Chondrocyte (in vitro differentiated cells): ENCODE measurements around the gene PTGR2. TPM values are rescaled to one million over a fixed set of nuclear protein-coding genes. Genes with fewer than 3 reads are reported as not detected.
"Not testable (repeated sequence)": the region's sequence is repeated elsewhere in the genome, so short reads cannot be mapped to it uniquely, and the experiment has no call there.

Experiments
- DNase-seq: peaks from one replicate; pipeline ENCODE4 v3.0.0; 2021; ENCODE audit warnings: mixed read lengths, low spot score
- H3K27ac Mint-ChIP-seq: one replicate; pipeline ENCODE4 v1.8.0; 2021; ENCODE audit warnings: mild to moderate bottlenecking, moderate library complexity, mixed read lengths; ENCODE audit not compliant: unreplicated experiment
- H3K27me3 Mint-ChIP-seq: 2 replicates; pipeline ENCODE4 v1.8.0; 2021; ENCODE audit warnings: low read depth, mixed read lengths
- H3K36me3 Mint-ChIP-seq: 2 replicates; pipeline ENCODE4 v1.8.0; 2021; ENCODE audit warnings: low read depth, mixed read lengths
- H3K4me1 Mint-ChIP-seq: 2 replicates; pipeline ENCODE4 v1.8.0; 2021; ENCODE audit warnings: low read depth, mild to moderate bottlenecking, mixed read lengths
- H3K4me3 Mint-ChIP-seq: one replicate; pipeline ENCODE4 v1.8.0; 2021; ENCODE audit warnings: mild to moderate bottlenecking, moderate library complexity, mixed read lengths; ENCODE audit not compliant: unreplicated experiment
- H3K9me3 Mint-ChIP-seq: 2 replicates; pipeline ENCODE4 v1.8.0; 2021; ENCODE audit warnings: low read depth, mixed read lengths
- CTCF ChIP-seq: fragments of 200-600 bp; sonication (generic); IDR thresholded peaks from 2 replicates; pipeline ENCODE4 v1.5.0; 2021; ENCODE audit warnings: antibody characterized with exemption, mild to moderate bottlenecking, moderate library complexity
- total RNA-seq: library from RNA; stranded (reverse); gene quantifications from 3 replicates; pipeline ENCODE4 v1.2.1, GENCODE V29; 2021

Gene PTGR2
- total RNA-seq, 1 donor from 2014 or later, result 2.1 TPM

DNA sequence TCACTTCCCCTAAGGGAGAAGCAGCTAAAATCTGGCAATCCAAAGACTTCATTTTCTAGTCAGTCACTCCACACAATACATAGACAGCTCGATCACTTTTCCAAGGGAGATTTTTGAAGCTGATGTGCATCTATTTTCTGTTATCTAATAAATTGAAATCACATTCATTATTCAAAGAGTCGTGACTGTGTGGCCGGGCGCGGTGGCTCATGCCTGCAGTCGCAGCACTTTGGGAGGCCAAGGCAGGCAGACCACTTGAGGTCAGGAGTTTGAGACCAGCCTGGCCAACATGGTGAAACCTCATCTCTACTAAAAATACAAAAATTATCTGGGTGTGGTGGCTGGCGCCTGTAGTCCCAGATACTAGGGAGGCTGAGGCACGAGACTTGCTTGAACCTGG, 27.1 kb upstream of the PTGR2 start:
- Mint-ChIP-seq H3K36me3 (no peaks in the 10 kb centered on the region), H3K27me3 (no peaks in the 10 kb centered on the region), H3K4me3 (no peak overlapping the region), H3K4me1 (peaks cover 26% of the 10 kb centered on the region), H3K9me3 (peaks cover 6% of the 10 kb centered on the region), H3K27ac (no peak overlapping the region)
- DNase-seq, result peak; percentile 43
- TF ChIP-seq CTCF, result no peak

DNA sequence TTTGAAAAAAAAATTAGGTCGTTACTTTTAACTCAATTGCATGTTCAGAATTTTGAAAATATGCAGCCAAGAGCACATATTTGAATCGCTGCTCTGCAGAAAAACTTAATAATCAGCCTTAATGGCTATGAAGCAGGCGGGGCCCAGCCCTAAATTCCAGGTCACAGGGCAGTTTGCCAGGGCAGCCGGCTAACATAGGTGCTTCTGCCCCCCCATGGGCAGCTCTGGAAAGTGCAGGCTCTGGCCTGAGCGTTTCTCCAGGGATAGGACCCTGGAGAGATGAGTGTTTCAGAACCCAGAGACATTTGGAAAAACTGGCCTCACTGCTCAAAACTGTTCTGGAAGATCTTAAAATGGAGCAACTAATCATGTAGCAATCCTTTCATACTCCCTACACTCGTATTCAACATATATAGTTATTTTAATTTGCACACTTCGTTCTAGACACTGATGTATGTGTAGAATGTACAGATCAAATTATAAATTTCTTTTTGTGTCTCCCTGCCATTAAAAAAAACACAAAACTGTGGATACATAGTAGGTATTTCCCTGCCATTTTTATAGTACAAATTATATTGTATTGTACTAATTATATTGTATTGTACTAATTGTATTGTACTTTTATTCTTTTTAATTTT, 26.0 kb upstream of the PTGR2 start:
- Mint-ChIP-seq H3K4me3 (no peak overlapping the region), H3K27me3 (no peaks in the 10 kb centered on the region), H3K27ac (peak overlapping the region; percentile 1), H3K4me1 (peaks cover 33% of the 10 kb centered on the region), H3K36me3 (no peaks in the 10 kb centered on the region), H3K9me3 (peaks cover 6% of the 10 kb centered on the region)
- peak; percentile 81 for DNase-seq
- TF ChIP-seq CTCF, result peak; percentile 90

GRCh38 chr14:73827190-73827589, 24.4 kb upstream of the PTGR2 start:
- not testable (repeated sequence) for H3K36me3 Mint-ChIP-seq, H3K4me3 Mint-ChIP-seq, H3K9me3 Mint-ChIP-seq, H3K27me3 Mint-ChIP-seq, H3K27ac Mint-ChIP-seq
- peak; percentile 8 for DNase-seq
- peaks cover 33% of the 10 kb centered on the region for H3K4me1 Mint-ChIP-seq
- peak; percentile 70 for TF ChIP-seq CTCF

- no peak for DNase-seq
- peak overlapping the region; percentile 59 for H3K27ac Mint-ChIP-seq
- no peak overlapping the region for H3K4me3 Mint-ChIP-seq
- no peaks in the 10 kb centered on the region for H3K9me3 Mint-ChIP-seq
- peaks cover 41% of the 10 kb centered on the region for H3K4me1 Mint-ChIP-seq
- TF ChIP-seq CTCF, result no peak
- H3K27me3 Mint-ChIP-seq, result no peaks in the 10 kb centered on the region
- H3K36me3 Mint-ChIP-seq, result no peaks in the 10 kb centered on the region
Observed at GRCh38 chr14:73829071-73829470, 22.6 kb upstream of the PTGR2 start.

DNA sequence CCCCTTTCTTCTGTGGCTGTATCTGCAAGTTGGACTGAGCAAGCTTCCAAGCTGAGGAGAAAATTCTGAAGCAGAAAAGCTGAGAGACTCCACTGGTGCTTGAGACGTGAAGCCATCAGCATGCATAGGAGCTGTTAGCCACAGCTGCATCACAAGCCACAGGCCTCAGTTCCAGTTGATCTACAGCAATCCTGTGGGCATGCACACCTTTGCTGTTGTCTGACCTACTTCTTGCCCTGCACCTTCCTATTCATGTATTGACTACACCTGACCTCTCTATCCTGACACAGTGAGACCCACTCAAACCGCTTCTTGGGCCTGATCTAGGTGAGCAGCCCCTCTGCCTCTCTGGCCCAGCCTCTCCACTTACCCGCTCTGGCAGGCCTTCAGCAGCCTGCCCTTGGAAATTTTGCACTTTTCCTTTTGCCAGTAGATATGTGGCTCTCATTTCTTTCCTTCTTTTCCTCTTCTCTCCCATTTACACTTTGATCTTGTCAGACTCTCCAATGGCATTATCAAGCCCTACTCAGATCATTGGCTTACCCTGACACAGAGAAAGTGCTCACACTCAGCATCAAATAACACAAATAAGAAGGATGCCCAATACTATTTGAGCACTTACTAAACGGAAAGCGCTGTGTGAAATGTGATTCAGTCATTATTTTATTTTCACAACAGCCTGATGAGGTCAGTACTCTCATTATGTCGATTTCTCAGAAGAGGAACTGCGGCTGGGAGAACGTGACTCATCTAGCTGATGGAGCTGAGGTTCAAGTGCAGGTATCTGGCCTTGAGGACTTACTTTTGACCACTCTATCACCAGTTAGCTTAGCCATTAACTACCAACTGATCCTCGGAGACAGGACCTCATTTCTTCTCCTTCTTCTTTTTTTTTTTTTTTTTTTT, 21.9 kb upstream of the PTGR2 start:
- Mint-ChIP-seq H3K4me1 (peaks cover 42% of the 10 kb centered on the region), H3K27me3 (no peaks in the 10 kb centered on the region), H3K27ac (peak overlapping the region; percentile 78), H3K4me3 (no peak overlapping the region), H3K36me3 (no peaks in the 10 kb centered on the region), H3K9me3 (no peaks in the 10 kb centered on the region)
- peak; percentile 22 for DNase-seq
- TF ChIP-seq CTCF, result no peak
